ENCODE results near the gene SETD5.

SETD5 gene

DNA sequence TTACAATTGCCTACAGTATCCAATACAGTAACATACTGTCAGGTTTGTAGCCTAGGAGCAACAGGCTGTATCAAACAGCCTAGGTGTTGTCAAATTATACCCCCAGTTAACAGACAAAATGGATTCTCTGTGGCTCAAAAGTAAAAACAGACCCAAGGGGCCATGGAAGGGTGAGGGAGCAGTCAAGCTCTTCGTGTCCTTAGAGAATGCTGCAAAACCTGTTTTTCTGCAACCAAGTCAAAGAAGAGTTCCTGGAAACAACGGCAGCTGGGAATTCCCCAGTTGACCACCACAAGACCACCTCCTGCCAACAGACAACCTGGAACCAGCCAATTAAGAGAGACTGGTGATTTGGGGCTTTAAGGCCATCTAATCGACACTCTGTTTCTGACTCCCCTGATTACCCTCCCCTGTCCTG is 45.7 kb upstream of the SETD5 start:
- no peaks in the 10 kb centered on the region for H3K36me3 ChIP-seq (ENCODE audit: control insufficient read depth in 1 of 2, insufficient read depth in 2 of 2, low read length in 2 of 2)
- H3K4ac ChIP-seq (ENCODE audit: low read depth, low read length): no peak overlapping the region
- H3K4me2 ChIP-seq (ENCODE audit: low read length): peak overlapping the region; percentile 38
- peak overlapping the region; percentile 80 for H3K27ac ChIP-seq (ENCODE audit: low read depth, low read length)
- H2AFZ ChIP-seq (ENCODE audit: insufficient read depth, low read length, poor library complexity): no peak overlapping the region
- H3K79me2 ChIP-seq (ENCODE audit: control insufficient read depth, insufficient read depth, low read length, poor library complexity): no peaks in the 10 kb centered on the region
- no peaks in the 10 kb centered on the region for H3K27me3 ChIP-seq (ENCODE audit: insufficient read depth, low read length)
- H3K9ac ChIP-seq (ENCODE audit: low read length): no peak overlapping the region
- no peak overlapping the region for H3K4me3 ChIP-seq (ENCODE audit: low read depth, low read length)
- no peak overlapping the region for H3K23ac ChIP-seq (ENCODE audit: low read length)
- H3K18ac ChIP-seq (ENCODE audit: low read length): no peak overlapping the region
- no CpG with 5 or more reads among the region's 3 CpGs for WGBS (ENCODE audit: extremely low coverage, insufficient coverage, insufficient read length)
- no peak overlapping the region for H4K8ac ChIP-seq (ENCODE audit: low read depth, low read length)
- peaks cover 20% of the 10 kb centered on the region for H3K79me1 ChIP-seq (ENCODE audit: low read length)
- H2BK120ac ChIP-seq (ENCODE audit: insufficient read depth, low read length, poor library complexity): peak overlapping the region; percentile 64
- H2AK5ac ChIP-seq (ENCODE audit: low read length): no peak overlapping the region
- H3K9me3 ChIP-seq (ENCODE audit: insufficient read depth, low read depth, low read length): peaks cover 5% of the 10 kb centered on the region
- no peak overlapping the region for H3K14ac ChIP-seq (ENCODE audit: low read length)
- peak; percentile 26 to 71 for DNase-seq
- H4K91ac ChIP-seq (ENCODE audit: low read depth, low read length): no peak overlapping the region
- H2BK12ac ChIP-seq (ENCODE audit: low read length): no peak overlapping the region
- peaks cover 13 to 25% of the 10 kb centered on the region in 2 experiments for H3K4me1 ChIP-seq (ENCODE audit: control insufficient read depth in 1 of 2, insufficient read depth in 2 of 2, low read length in 2 of 2)
- H2BK5ac ChIP-seq (ENCODE audit: low read depth, low read length, poor library complexity): peak overlapping the region; percentile 50
- no peak overlapping the region for H4K12ac ChIP-seq (ENCODE audit: low read depth, low read length)

DNA sequence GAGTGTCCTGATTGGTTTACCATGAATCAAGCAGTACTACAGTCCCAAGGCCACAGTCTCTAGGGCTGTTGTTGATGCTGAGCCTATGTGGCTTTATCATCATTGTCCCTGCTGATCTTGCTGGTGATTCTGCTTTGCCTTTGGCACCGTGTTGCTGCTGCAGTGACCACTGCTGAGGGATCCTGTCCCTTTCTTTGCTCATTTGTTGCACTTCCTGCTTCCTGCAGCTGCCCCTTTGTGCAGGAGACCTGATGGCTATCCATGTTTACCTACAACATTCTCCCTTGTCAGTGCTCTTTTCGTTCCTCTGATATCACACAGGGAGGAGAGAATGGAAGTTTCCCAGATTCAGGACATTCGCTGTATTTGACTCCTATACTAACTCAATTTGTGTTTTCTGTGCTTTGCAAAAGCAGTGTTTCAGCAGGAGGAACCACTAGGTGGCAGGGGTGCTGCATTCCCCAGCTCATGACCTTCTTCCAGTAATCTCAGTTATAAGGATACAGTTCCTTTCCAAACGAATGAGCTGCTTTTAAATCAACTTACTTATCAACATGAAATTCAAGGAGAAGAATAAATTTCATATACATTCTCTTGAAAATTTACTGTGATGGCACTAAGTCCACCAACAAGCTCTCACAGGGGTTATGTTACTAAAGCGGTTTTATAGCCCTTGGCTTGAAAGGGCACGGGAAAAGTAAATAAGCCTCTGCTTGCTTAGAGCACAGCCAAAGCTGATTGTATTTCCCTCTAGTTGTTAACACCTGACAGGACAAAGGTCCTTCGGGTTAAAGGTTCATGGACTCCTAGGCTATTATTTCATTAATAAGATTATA is 44.3 kb upstream of the SETD5 start:
- Histone ChIP-seq H3K4me2 (ENCODE audit: low read length) (peak overlapping the region; percentile 0), H3K14ac (ENCODE audit: low read length) (peak overlapping the region; percentile 51), H2AK5ac (ENCODE audit: low read length) (no peak overlapping the region), H3K36me3 (ENCODE audit: control insufficient read depth in 1 of 2, insufficient read depth in 2 of 2, low read length in 2 of 2) (no peaks in the 10 kb centered on the region), H4K8ac (ENCODE audit: low read depth, low read length) (peak overlapping the region; percentile 78), H2BK12ac (ENCODE audit: low read length) (peak overlapping the region; percentile 9), H2BK120ac (ENCODE audit: insufficient read depth, low read length, poor library complexity) (peak overlapping the region; percentile 65), H3K79me1 (ENCODE audit: low read length) (peaks cover 20% of the 10 kb centered on the region), H3K23ac (ENCODE audit: low read length) (no peak overlapping the region), H4K91ac (ENCODE audit: low read depth, low read length) (peak overlapping the region; percentile 67), H3K18ac (ENCODE audit: low read length) (peak overlapping the region; percentile 1), H3K4ac (ENCODE audit: low read depth, low read length) (peak overlapping the region; percentile 1), H3K27me3 (ENCODE audit: insufficient read depth, low read length) (no peaks in the 10 kb centered on the region), H3K9ac (ENCODE audit: low read length) (no peak overlapping the region), H3K4me1 (ENCODE audit: control insufficient read depth in 1 of 2, insufficient read depth in 2 of 2, low read length in 2 of 2) (peaks cover 13 to 25% of the 10 kb centered on the region in 2 experiments), H3K79me2 (ENCODE audit: control insufficient read depth, insufficient read depth, low read length, poor library complexity) (no peaks in the 10 kb centered on the region), H3K27ac (ENCODE audit: low read depth, low read length) (peak overlapping the region; percentile 80), H3K4me3 (ENCODE audit: low read depth, low read length) (no peak overlapping the region), H4K12ac (ENCODE audit: low read depth, low read length) (no peak overlapping the region), H2BK5ac (ENCODE audit: low read depth, low read length, poor library complexity) (peak overlapping the region; percentile 5), H3K9me3 (ENCODE audit: insufficient read depth, low read depth, low read length) (peaks cover 5% of the 10 kb centered on the region), H2AFZ (ENCODE audit: insufficient read depth, low read length, poor library complexity) (no peak overlapping the region)
- DNase-seq: peak; percentile 58 to 71
- WGBS (ENCODE audit: extremely low coverage, insufficient coverage, insufficient read length): no CpG with 5 or more reads among the region's 7 CpGs

DNA sequence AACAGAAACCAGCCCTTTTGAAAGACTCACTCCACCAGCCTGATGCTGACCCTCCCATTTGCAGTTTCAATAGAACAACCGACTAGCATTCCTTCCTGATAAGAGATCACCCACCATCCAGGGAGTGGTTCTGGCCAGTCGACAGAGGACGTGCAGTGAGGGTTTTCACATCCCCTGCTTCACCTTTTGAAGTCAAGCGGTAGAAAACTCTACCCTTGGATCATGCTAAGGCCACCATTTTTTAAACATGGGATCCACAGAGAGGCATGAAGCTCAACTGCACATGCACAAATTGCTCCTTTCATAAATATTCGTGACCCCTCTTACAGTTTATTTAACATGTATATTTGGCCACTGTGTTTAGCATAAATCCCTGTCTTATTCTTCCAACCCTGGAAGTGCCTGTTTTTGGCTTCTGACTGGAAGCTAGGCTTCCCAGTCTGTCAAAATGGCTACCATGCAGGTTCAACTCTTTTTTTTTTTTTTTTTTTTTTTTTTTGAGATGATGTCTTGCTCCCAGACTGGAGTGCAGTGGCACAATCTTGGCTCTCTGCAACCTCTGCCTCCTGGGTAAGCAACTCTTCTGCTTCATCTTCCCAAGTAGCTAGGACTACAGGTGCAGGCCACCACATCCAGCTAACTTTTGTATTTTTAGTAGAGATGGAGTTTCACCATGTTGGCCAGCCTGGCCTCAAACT is 35.6 kb upstream of the SETD5 start:
- no peak overlapping the region for H3K18ac ChIP-seq (ENCODE audit: low read length)
- no peaks in the 10 kb centered on the region for H3K9me3 ChIP-seq (ENCODE audit: insufficient read depth, low read depth, low read length)
- H3K79me1 ChIP-seq (ENCODE audit: low read length): peaks cover 7% of the 10 kb centered on the region
- H4K91ac ChIP-seq (ENCODE audit: low read depth, low read length): no peak overlapping the region
- H3K4me1 ChIP-seq (ENCODE audit: control insufficient read depth in 1 of 2, insufficient read depth in 2 of 2, low read length in 2 of 2): peaks cover 0 to 2% of the 10 kb centered on the region in 2 experiments
- no peak overlapping the region for H3K23ac ChIP-seq (ENCODE audit: low read length)
- no peak overlapping the region for H4K8ac ChIP-seq (ENCODE audit: low read depth, low read length)
- no peak overlapping the region for H2AK5ac ChIP-seq (ENCODE audit: low read length)
- WGBS (ENCODE audit: extremely low coverage, insufficient coverage, insufficient read length): no CpG with 5 or more reads among the region's 5 CpGs
- H4K12ac ChIP-seq (ENCODE audit: low read depth, low read length): no peak overlapping the region
- DNase-seq: no peak
- H2BK12ac ChIP-seq (ENCODE audit: low read length): no peak overlapping the region
- no peak overlapping the region for H3K4ac ChIP-seq (ENCODE audit: low read depth, low read length)
- no peak overlapping the region for H3K4me3 ChIP-seq (ENCODE audit: low read depth, low read length)
- H3K4me2 ChIP-seq (ENCODE audit: low read length): peak overlapping the region; percentile 78
- no peak overlapping the region for H2BK5ac ChIP-seq (ENCODE audit: low read depth, low read length, poor library complexity)
- peaks cover 2 to 7% of the 10 kb centered on the region in 2 experiments for H3K36me3 ChIP-seq (ENCODE audit: control insufficient read depth in 1 of 2, insufficient read depth in 2 of 2, low read length in 2 of 2)
- no peak overlapping the region for H3K9ac ChIP-seq (ENCODE audit: low read length)
- no peak overlapping the region for H3K14ac ChIP-seq (ENCODE audit: low read length)
- no peak overlapping the region for H2AFZ ChIP-seq (ENCODE audit: insufficient read depth, low read length, poor library complexity)
- no peak overlapping the region for H3K27ac ChIP-seq (ENCODE audit: low read depth, low read length)
- no peak overlapping the region for H2BK120ac ChIP-seq (ENCODE audit: insufficient read depth, low read length, poor library complexity)
- H3K27me3 ChIP-seq (ENCODE audit: insufficient read depth, low read length): no peaks in the 10 kb centered on the region
- H3K79me2 ChIP-seq (ENCODE audit: control insufficient read depth, insufficient read depth, low read length, poor library complexity): peaks cover 1% of the 10 kb centered on the region

DNA sequence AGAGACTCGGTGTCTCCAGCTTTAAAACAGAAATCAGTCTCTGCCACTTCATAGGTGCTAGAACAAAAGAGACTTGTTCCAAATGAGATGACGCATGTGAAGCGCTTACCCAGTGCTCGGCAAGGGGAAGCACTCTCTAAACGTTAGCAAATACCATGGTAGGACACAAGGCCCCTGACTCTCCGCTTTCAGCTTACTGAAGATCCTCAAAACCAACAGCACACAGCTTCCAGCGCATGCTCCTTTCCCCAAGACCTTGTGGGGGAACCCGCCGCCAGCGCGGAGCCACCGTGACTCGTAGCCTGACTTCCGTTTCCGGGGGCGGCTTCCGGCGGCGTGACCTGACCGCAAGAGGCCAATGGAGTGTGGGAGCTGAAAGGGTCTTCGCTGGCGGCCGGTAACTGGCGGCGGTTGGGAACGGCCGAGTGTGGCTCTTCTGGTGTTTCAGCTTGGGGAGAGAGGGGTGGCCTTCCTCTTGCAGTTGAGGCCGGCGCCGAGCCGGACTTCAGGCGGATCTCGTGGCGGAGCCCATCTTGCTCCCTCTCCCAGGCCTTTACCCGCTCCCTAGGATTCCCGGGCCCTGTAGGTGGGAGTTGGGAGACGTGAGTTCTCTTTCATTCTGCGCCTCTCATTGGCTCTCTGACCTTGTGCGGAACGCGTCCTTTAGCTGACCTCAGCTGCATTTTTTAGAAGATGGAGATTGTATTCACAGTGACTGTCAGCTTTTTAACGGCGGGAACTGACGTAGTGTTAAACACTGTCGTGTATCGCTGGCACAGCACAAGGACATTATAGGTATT is 34.5 kb upstream of the SETD5 start, which contains the start of gene THUMPD3:
TSS of gene THUMPD3 (plus strand) at position 324 of the 800 bp plus-strand sequence. CDS start 2,015 bp downstream, outside the sequence.
- no peaks in the 10 kb centered on the region for H3K9me3 ChIP-seq (ENCODE audit: insufficient read depth, low read depth, low read length)
- H2AK5ac ChIP-seq (ENCODE audit: low read length): no peak within 1 kb of the TSS
- peak within 1 kb of the TSS; percentile 94 for H4K8ac ChIP-seq (ENCODE audit: low read depth, low read length)
- H3K79me1 ChIP-seq (ENCODE audit: low read length): peaks cover 7% of the 10 kb centered on the region
- peak within 1 kb of the TSS; percentile 95 for H4K12ac ChIP-seq (ENCODE audit: low read depth, low read length)
- WGBS (ENCODE audit: extremely low coverage, insufficient coverage, insufficient read length): no CpG with 5 or more reads among the region's 46 CpGs
- peak within 1 kb of the TSS; percentile 78 for H3K4me2 ChIP-seq (ENCODE audit: low read length)
- H3K27ac ChIP-seq (ENCODE audit: low read depth, low read length): peak within 1 kb of the TSS; percentile 93
- H3K4me1 ChIP-seq (ENCODE audit: control insufficient read depth in 1 of 2, insufficient read depth in 2 of 2, low read length in 2 of 2): peaks cover 0 to 2% of the 10 kb centered on the region in 2 experiments
- peak within 1 kb of the TSS; percentile 48 for H2AFZ ChIP-seq (ENCODE audit: insufficient read depth, low read length, poor library complexity)
- peak within 1 kb of the TSS; percentile 86 for H3K14ac ChIP-seq (ENCODE audit: low read length)
- H3K4me3 ChIP-seq (ENCODE audit: low read depth, low read length): peak within 1 kb of the TSS; percentile 80
- peak within 1 kb of the TSS; percentile 82 for H2BK5ac ChIP-seq (ENCODE audit: low read depth, low read length, poor library complexity)
- peak within 1 kb of the TSS; percentile 88 for H3K18ac ChIP-seq (ENCODE audit: low read length)
- peaks cover 2 to 7% of the 10 kb centered on the region in 2 experiments for H3K36me3 ChIP-seq (ENCODE audit: control insufficient read depth in 1 of 2, insufficient read depth in 2 of 2, low read length in 2 of 2)
- H2BK12ac ChIP-seq (ENCODE audit: low read length): no peak within 1 kb of the TSS
- no peak within 1 kb of the TSS for H3K23ac ChIP-seq (ENCODE audit: low read length)
- H3K4ac ChIP-seq (ENCODE audit: low read depth, low read length): peak within 1 kb of the TSS; percentile 60
- H4K91ac ChIP-seq (ENCODE audit: low read depth, low read length): peak within 1 kb of the TSS; percentile 93
- H2BK120ac ChIP-seq (ENCODE audit: insufficient read depth, low read length, poor library complexity): peak within 1 kb of the TSS; percentile 82
- peaks cover 1% of the 10 kb centered on the region for H3K79me2 ChIP-seq (ENCODE audit: control insufficient read depth, insufficient read depth, low read length, poor library complexity)
- H3K9ac ChIP-seq (ENCODE audit: low read length): peak within 1 kb of the TSS; percentile 92
- no peaks in the 10 kb centered on the region for H3K27me3 ChIP-seq (ENCODE audit: insufficient read depth, low read length)
- peak; percentile 88 to 89 for DNase-seq
